ENCODE measurements around the gene PHF1.
"Not testable (repeated sequence)": the region's sequence is repeated elsewhere in the genome, so short reads cannot be mapped to it uniquely, and the experiment has no call there.

The PHF1 gene

DNA sequence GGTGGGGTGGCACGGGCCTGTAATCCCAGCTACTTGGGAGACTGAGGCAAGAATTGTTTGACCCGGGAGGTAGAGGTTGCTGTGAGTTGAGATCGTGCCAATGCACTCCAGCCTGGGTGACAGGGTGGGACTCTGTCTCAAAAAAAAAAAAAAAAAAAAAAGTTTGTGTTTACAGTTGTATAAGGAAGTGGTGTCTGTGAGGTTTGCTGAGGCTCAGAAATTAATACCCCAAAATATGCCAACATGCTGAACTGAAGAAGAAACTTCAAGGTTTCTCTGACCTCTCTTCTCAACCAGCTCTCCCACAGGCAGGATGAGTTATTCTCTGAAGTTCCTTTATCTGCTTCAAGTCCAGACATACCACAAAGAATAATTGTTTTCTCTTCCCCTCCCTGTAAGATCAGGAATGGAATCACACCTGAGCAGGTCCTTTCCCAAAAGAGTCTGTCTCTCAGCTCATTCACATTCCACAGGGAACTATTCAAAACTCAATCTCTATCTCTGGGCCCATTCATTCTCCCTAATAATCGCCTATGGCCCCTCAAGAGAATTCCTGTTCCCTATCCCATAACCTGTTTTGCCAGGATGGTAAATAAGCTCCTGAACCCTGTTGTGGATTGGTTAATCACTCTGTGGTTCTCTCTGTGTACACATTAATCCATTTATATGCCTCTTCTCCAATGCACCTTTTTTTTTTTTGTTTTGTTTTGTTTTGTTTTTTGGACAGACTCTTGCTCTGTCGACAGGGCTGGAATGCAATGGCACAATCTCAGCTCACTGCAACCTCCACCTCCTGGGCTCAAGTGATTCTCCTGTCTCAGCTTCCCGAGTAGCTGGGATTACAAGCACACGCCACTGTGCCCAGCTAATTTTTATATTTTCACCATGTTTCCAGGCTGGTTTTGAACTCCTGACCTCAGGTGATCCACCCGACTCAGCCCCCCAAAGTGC lies 36.6 kb upstream of the PHF1 start:
- TF ChIP-seq, protein P1, sequence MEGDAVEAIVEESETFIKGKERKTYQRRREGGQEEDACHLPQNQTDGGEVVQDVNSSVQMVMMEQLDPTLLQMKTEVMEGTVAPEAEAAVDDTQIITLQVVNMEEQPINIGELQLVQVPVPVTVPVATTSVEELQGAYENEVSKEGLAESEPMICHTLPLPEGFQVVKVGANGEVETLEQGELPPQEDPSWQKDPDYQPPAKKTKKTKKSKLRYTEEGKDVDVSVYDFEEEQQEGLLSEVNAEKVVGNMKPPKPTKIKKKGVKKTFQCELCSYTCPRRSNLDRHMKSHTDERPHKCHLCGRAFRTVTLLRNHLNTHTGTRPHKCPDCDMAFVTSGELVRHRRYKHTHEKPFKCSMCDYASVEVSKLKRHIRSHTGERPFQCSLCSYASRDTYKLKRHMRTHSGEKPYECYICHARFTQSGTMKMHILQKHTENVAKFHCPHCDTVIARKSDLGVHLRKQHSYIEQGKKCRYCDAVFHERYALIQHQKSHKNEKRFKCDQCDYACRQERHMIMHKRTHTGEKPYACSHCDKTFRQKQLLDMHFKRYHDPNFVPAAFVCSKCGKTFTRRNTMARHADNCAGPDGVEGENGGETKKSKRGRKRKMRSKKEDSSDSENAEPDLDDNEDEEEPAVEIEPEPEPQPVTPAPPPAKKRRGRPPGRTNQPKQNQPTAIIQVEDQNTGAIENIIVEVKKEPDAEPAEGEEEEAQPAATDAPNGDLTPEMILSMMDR (IDR thresholded peaks at IDR 0.05; ENCODE audit: low read depth, low read length, missing control alignments): no peak
- no peak for DNase-seq (ENCODE audit: low read depth)
- in situ Hi-C loops (cut with HindIII; ENCODE audit: low sequenced_read_pairs): no loop called here
- H3K4me3 ChIP-seq (ENCODE audit: low read depth, low read length): no peak overlapping the region

DNA sequence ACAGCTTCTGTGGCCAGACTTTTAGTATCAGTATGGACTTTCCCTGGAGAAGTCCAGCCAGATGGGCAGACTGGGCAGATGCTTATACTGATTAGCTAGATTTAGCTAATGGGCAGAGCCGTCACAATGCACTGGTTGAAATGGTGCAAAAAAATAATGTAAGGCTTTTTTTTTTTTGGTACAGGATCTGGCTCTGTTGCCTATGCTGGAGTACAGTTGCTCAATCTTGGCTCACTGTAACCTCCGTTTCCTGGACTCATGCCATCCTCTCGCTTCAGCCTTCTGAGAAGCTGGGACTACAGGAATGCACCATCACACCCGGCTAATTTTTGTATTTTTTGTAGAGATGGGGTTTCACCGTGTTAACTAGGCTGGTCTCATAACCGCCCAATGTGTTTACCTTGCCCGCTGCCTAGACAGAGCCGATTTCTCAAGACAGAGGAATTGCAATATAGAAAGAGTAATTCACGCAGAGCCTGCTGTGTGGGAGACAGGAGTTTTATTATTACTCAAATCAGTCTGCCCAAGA lies 35.6 kb upstream of the PHF1 start:
- TF ChIP-seq, protein P1 (IDR thresholded peaks at IDR 0.05; ENCODE audit: low read depth, low read length, missing control alignments): no peak
- in situ Hi-C loops (cut with HindIII; ENCODE audit: low sequenced_read_pairs): no loop called here
- DNase-seq (ENCODE audit: low read depth): peak; percentile 89
- H3K4me3 ChIP-seq (ENCODE audit: low read depth, low read length): no peak overlapping the region

DNA sequence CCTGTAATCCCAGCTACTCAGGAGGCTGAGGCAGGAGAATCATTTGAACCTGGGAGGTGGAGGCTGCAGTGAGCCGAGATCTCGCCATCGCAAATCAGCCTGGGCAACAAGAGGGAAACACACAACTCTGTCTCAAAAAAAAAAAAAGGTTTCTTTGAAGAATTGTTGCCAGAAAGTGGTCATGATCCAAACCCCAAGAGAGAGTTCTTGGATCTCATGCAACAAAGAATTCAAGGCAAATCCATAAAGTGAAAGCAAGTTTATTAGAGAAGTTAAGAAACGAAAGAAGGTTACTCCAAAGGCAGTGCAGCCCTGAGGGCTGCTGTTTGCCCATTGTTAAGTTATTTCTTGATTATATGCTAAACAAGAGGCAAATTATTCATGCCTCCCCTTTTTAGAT lies 33.6 kb upstream of the PHF1 start:
- TF ChIP-seq, protein P1 (IDR thresholded peaks at IDR 0.05; ENCODE audit: low read depth, low read length, missing control alignments): no peak
- DNase-seq (ENCODE audit: low read depth): no peak
- in situ Hi-C loops (cut with HindIII; ENCODE audit: low sequenced_read_pairs): no loop called here
- no peak overlapping the region for H3K4me3 ChIP-seq (ENCODE audit: low read depth, low read length)

DNA sequence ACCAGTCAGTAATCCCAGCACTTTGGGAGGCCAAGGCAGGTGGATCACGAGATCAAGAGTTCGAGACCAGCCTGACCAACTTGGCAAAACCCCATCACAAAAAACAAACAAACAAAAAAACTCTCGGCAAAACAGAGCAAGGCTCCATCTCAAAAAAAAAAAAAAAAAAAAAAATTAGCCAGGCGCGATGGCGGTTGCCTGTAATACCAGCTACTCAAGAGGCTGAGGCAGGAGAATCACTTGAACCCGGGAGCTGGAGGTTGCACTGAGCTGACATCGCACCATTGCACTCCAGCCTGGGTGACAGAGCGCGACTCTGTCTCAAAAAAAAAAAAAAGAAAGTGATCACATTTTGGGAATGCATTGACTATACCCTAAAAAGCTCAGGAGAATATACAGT lies 31.6 kb upstream of the PHF1 start:
- DNase-seq (ENCODE audit: low read depth); H3K4me3 ChIP-seq (ENCODE audit: low read depth, low read length); in situ Hi-C loops (cut with HindIII; ENCODE audit: low sequenced_read_pairs): not testable (repeated sequence)

DNA sequence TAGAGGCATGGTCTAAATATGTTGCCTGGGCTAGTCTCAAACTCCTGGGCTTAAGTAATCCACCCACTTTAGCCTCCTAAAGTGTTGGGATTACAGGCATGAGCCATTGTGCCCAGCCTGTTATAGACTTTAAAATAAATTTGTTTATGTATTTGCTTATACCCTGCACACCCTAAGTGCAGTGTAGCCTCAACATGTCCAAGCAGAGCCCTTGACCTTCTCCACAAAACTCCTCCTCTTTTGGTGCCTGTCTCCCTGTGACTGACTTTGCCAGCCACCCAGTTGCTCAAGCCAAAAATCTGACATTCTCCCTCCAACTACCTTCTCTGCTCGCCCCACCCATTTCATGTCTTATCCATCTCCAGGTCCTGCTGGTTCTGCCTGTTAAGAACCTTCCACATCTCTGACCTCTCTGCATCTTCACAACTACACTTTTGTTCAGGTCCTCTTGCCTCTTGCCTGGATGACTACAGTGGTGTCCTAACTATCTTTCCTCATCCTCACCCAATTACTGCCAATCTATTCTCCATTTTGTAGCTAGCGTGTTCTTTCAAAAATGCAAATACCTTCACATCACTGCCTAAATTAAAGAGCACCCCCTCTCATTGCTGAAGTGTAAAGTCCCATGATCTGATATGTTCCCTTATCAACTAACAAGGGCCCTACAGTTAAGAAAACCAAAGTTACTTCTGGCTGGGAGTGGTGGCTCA lies 30.4 kb upstream of the PHF1 start:
- in situ Hi-C loops (cut with HindIII; ENCODE audit: low sequenced_read_pairs): no loop called here
- TF ChIP-seq, protein P1 (IDR thresholded peaks at IDR 0.05; ENCODE audit: low read depth, low read length, missing control alignments): no peak
- no peak overlapping the region for H3K4me3 ChIP-seq (ENCODE audit: low read depth, low read length)
- DNase-seq (ENCODE audit: low read depth): no peak

DNA sequence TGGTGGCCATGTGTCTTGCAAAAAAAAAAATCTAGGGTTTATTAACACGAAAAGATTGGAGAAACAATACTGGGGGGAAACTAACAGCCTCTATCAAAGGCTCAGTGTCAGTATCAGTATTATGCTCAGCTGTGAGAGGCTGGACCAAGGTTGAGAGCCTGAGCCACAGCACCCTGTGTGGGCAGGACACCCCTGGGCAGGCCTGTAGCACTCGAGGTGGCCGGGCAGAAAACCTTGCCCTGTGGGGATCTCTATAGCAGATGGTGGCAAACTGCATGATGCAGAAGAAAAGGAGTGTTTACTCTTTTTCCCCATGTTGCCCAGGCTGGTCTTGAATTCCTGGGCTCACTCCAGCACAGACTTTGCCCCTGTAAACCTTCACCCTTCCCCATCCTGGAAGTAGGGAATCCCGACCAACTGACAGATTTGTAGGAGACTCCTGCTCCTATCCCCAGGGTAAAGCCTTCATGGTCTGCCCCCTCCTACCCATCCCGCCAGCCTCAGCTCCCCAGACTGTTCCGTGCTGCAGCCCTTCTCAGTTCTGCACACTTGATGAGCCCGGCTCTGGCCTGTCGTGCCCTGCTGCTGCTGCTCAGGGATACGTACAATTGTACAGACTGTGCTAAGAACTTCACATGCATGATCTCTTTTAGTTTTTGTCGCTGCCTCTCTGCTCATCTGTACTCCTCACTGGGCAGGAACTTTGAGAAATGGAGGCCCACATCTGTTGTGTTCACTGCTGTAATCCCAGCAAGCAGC lies 27.2 kb upstream of the PHF1 start:
- TF ChIP-seq, protein P1 (IDR thresholded peaks at IDR 0.05; ENCODE audit: low read depth, low read length, missing control alignments): no peak

More for the DNA sequence above, 27.2 kb upstream of the PHF1 start:
- no peak for DNase-seq (ENCODE audit: low read depth)
- in situ Hi-C loops (cut with HindIII; ENCODE audit: low sequenced_read_pairs): no loop called here
- no peak overlapping the region for H3K4me3 ChIP-seq (ENCODE audit: low read depth, low read length)

All from astrocyte of the cerebellum (primary cell).